GM12874 (cell line): Measurements from ENCODE around the gene MUTYH.

Source experiments
- TF ChIP-seq, protein P1 (sequence below): IDR thresholded peaks from 2 replicates; pipeline ENCODE4 v1.5.1; 2011; ENCODE audit warnings: low read depth, mild to moderate bottlenecking, control low read depth, low read length, moderate library complexity; ENCODE audit not compliant: insufficient read depth

The MUTYH gene

DNA sequence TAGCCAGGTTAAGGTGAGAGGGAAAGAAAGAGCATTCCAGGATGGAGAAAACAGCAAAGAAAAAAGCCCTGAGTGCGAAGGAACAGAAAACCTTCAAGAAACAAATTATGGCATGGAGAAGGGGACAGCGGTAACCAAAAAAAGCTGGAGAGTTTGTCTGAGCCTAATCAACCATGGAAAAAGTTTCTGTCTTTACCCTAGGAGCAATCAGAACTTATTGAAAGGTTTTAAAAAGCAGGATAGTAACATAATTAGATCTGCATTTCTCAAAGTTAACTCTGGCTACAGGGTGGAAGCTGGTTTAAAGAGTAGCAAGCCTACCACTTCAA is 39.6 kb downstream of the MUTYH start:
- TF ChIP-seq, protein P1, sequence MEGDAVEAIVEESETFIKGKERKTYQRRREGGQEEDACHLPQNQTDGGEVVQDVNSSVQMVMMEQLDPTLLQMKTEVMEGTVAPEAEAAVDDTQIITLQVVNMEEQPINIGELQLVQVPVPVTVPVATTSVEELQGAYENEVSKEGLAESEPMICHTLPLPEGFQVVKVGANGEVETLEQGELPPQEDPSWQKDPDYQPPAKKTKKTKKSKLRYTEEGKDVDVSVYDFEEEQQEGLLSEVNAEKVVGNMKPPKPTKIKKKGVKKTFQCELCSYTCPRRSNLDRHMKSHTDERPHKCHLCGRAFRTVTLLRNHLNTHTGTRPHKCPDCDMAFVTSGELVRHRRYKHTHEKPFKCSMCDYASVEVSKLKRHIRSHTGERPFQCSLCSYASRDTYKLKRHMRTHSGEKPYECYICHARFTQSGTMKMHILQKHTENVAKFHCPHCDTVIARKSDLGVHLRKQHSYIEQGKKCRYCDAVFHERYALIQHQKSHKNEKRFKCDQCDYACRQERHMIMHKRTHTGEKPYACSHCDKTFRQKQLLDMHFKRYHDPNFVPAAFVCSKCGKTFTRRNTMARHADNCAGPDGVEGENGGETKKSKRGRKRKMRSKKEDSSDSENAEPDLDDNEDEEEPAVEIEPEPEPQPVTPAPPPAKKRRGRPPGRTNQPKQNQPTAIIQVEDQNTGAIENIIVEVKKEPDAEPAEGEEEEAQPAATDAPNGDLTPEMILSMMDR = no peak

DNA sequence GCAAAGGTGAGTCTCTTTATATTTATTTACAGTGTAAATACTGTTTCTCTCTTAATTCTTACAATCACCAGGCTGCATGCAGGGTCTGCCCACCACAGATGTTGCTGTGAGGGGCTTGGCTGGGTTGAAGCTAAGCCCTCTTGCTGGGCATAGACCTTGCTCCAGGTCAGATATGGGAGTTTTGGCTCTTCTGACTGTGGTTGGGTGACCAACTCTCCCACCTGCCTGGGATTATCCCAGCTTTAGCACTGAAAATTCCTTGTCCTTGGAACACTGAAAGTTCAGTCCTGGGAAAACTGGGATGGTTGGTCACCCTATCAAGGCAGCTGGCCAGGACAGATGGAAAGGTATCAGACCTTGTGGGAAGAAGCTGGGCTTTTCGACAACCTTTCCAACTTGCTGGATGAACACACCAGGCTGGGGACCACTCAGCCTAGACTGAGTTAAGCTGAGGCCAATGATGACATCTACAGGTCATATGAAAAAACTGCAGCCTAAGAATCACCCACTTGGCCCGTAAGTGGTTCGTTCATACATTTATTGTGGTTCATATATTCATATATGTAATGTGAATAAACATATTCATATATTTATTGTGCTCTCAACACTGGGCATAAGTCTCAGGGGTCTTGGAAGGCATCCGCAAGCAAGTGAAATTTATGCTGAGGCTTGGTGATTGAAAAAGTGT is 40.1 kb downstream of the MUTYH start:
- TF ChIP-seq, protein P1 = peak; percentile 67

DNA sequence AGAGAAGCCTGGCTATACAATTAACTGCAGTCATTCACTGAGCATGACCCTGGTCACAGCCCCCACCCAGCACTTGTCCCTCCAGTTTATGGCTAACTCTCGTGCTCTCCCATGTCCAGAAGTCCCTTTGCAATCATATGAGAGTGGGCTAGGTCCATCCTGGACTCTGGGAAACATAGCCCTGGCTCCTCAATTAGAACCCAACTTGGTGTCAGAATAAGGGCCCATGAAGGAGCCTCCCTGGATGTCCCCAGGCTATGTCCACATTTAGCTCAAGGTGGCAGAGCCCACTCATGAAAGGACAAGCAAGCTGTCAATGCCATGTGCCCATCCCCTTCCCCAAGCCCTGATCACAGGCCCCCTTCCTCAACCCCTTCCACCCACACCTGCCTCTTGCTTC is 40.9 kb downstream of the MUTYH start:
- TF ChIP-seq, protein P1 = no peak

DNA sequence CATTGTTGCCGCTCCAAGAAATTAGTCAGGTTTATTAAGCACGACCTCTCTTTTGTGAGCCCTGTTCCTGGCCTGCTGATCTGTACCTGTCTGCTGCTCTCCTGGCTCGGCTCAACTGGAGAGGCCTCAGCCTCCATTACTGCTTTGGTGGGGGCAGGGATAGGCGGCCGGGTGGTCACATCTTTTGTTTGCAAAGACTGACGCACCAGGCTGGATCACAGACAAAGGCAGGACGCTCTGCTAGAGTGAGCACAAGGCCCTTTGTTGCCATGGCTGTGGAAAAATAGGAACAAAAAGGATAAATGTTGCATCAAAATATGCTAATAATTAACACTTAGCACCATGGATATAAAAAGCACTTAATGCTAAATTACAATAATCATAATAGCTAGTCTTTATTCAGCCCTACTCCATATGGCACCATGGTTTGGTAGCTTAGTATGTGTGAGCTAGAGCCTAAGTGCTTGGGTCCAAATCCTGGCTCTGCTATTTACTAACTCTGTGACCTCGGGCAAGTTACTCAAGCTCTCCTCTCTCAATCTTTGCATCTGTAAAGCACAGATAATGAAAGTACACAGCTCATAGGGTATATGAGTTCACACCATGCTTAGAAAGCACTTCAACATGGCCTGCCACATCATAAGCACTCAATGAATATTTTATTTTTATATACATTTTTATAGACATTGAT is 42.4 kb downstream of the MUTYH start:
- TF ChIP-seq, protein P1 = no peak

DNA sequence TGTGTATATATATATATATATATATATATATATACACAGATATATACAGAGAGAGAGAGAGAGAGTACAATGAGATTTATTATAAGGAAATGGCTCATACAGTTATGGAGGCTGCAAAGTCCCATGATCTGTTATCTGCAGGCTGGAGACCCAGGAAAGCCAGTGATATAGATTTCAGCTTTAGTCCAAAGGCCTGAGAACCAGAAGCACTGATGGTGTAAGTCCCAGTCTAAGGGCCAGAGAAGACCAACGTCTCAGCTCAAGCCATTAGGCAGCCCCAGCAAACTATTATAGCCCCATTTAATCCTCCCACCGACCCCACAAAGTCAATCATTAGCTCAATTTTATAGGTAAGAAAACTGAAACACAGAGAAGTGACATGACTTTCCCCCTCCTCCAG is 48.5 kb downstream of the MUTYH start:
- TF ChIP-seq, protein P1 = no peak

DNA sequence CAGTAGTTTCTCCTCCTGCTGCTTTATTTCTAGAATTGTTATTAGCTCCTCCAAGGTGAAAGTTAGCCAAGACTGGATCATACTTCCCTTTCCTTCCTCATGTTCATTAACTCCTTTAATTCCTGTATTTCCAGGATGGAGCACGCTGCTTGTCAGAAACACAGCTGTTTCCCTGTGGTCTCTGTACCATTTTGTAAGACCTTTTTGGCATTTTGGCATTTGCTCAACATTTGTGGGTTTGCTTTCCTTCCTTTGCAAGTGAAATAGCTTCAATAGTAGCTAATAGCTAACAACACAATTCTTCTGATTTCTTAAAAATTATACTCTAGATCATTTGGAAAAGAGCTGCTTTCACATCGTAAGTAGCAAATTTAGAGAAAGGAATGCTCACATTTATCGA is 57.9 kb downstream of the MUTYH start:
- TF ChIP-seq, protein P1 = no peak
